Lower leg skin (tissue), 3 donors: Measurements from ENCODE around the gene KCNMA1.
"Not testable (repeated sequence)": the region's sequence is repeated elsewhere in the genome, so short reads cannot be mapped to it uniquely, and the experiment has no call there.

ENCODE experiments used
- CTCF ChIP-seq, 3 donors: fragments of 450-650 bp; IDR thresholded peaks; one replicate each; pipeline ENCODE4 v1.5.1; 2016; ENCODE audit warnings: antibody characterized with exemption in 3 of 3, mild to moderate bottlenecking in 3 of 3, moderate library complexity in 2 of 3
- POLR2A ChIP-seq, 2 donors: fragments of 450-650 bp; IDR thresholded peaks; one replicate each; pipeline ENCODE4 v1.6.1; 2016 to 2017; ENCODE audit warnings: antibody characterized with exemption in 2 of 2, mild to moderate bottlenecking in 1 of 2, moderate library complexity in 1 of 2

- TF ChIP-seq CTCF, POLR2A (IDR thresholded peaks at IDR 0.05): not testable (repeated sequence)
Measured at GRCh38 chr10:77412573-77413133, 225.0 kb downstream of the KCNMA1 start.
